Stimulated activated effector memory CD8-positive, alpha-beta T cell treated with anti-CD3 and anti-CD28 coated beads, Interleukin-12 subunit alpha, Interleukin-12 subunit beta, amount 100 ng/mL, for 72 hours (primary cell): ENCODE data around the gene TPH1.
"Not testable (repeated sequence)": the region's sequence is repeated elsewhere in the genome, so short reads cannot be mapped to it uniquely, and the experiment has no call there.

Experiments
- ATAC-seq: fragments of 150-1000 bp; cut with Tn5 transposase; 2 replicates; pipeline ENCODE4 v1.10.0; 2021
- DNase-seq, 2 donors: peaks; one replicate each; pipeline ENCODE4 v3.0.0; 2021 to 2022; ENCODE audit warnings: low spot score in 2 of 2
- H3K27ac Mint-ChIP-seq: one replicate; pipeline ENCODE4 v1.8.0; 2022; ENCODE audit warnings: mild to moderate bottlenecking, mixed read lengths
- H3K36me3 Mint-ChIP-seq: one replicate; pipeline ENCODE4 v1.8.0; 2022; ENCODE audit warnings: mild to moderate bottlenecking, mixed read lengths
- H3K4me1 Mint-ChIP-seq: one replicate; pipeline ENCODE4 v1.8.0; 2022; ENCODE audit warnings: mixed read lengths
- H3K4me3 Mint-ChIP-seq: one replicate; pipeline ENCODE4 v1.8.0; 2022; ENCODE audit warnings: mild to moderate bottlenecking, mixed read lengths
- H3K9me3 Mint-ChIP-seq: one replicate; pipeline ENCODE4 v1.8.0; 2022; ENCODE audit warnings: mixed read lengths

Gene TPH1

GRCh38 chr11:18010977-18011586 is 35.0 kb downstream of the TPH1 start:
- Mint-ChIP-seq H3K4me3 (peak overlapping the region; percentile 84), H3K27ac (peak overlapping the region; percentile 95)
- no peak for ATAC-seq

GRCh38 chr11:18010121-18010670 is 35.9 kb downstream of the TPH1 start:
- Mint-ChIP-seq H3K36me3 (peaks cover 36% of the 10 kb centered on the region), H3K9me3 (no peaks in the 10 kb centered on the region), H3K4me1 (peaks cover 40% of the 10 kb centered on the region), H3K4me3 (no peak overlapping the region), H3K27ac (peak overlapping the region; percentile 54)
- DNase-seq (no peak), ATAC-seq (no peak)

More at GRCh38 chr11:18010977-18011586, 35.0 kb downstream of the TPH1 start:
- Mint-ChIP-seq H3K9me3 (no peaks in the 10 kb centered on the region), H3K36me3 (peaks cover 27% of the 10 kb centered on the region), H3K4me1 (peaks cover 42% of the 10 kb centered on the region)
- DNase-seq, result no peak

- ATAC-seq, result no peak
- H3K9me3 Mint-ChIP-seq, result no peaks in the 10 kb centered on the region
- DNase-seq, result no peak
- no peak overlapping the region for H3K4me3 Mint-ChIP-seq
- peaks cover 4% of the 10 kb centered on the region for H3K4me1 Mint-ChIP-seq
- H3K36me3 Mint-ChIP-seq, result peaks cover 54% of the 10 kb centered on the region
- peak overlapping the region; percentile 74 for H3K27ac Mint-ChIP-seq
These were observed 40.5 kb downstream of the TPH1 start for GRCh38 chr11:18005376-18006129.

- H3K36me3 Mint-ChIP-seq, result peaks cover 78% of the 10 kb centered on the region
- no peaks in the 10 kb centered on the region for H3K4me1 Mint-ChIP-seq
- DNase-seq, result no peak
- H3K4me3 Mint-ChIP-seq, result no peak overlapping the region
- ATAC-seq, result no peak
- H3K27ac Mint-ChIP-seq, result no peak overlapping the region
- H3K9me3 Mint-ChIP-seq, result no peaks in the 10 kb centered on the region
These were observed 44.9 kb downstream of the TPH1 start for GRCh38 chr11:18001191-18001590.

- Mint-ChIP-seq H3K4me3 (no peak overlapping the region), H3K36me3 (peaks cover 78% of the 10 kb centered on the region), H3K27ac (no peak overlapping the region), H3K9me3 (no peaks in the 10 kb centered on the region), H3K4me1 (no peaks in the 10 kb centered on the region)
- ATAC-seq, result no peak
- DNase-seq, result no peak
These were observed 45.3 kb downstream of the TPH1 start for GRCh38 chr11:18000760-18001159.

- not testable (repeated sequence) for H3K9me3 Mint-ChIP-seq, ATAC-seq, DNase-seq, H3K4me1 Mint-ChIP-seq, H3K4me3 Mint-ChIP-seq, H3K27ac Mint-ChIP-seq
- H3K36me3 Mint-ChIP-seq, result peaks cover 76% of the 10 kb centered on the region
These were observed 45.9 kb downstream of the TPH1 start for GRCh38 chr11:18000128-18000527.
